ENCODE data around the gene DDX39B.
A peak's percentile ranks its signal among the peaks of the same experiment; 100 is the strongest.

The DDX39B gene

GRCh38 chr6:31548544-31548873 is 6.7 kb upstream of the DDX39B start:
- H3K4me2 ChIP-seq, result peak overlapping the region; percentile 93
- H3K9me3 ChIP-seq, result no peaks in the 10 kb centered on the region
- H3K4me1 ChIP-seq, result peaks cover 70% of the 10 kb centered on the region
- TF ChIP-seq Cebpa-rat (IDR thresholded peaks at IDR 0.05), result no peak
- no peaks in the 10 kb centered on the region for H3K27me3 ChIP-seq
- peak overlapping the region; percentile 84 for H3K27ac ChIP-seq
- H3K9ac ChIP-seq, result peak overlapping the region; percentile 78
- peaks cover 19% of the 10 kb centered on the region for H3K36me3 ChIP-seq
- peak overlapping the region; percentile 63 for H3K4me3 ChIP-seq
- no peaks in the 10 kb centered on the region for H4K20me1 ChIP-seq

- Histone ChIP-seq H3K27ac (peak overlapping the region; percentile 84), H3K4me1 (peaks cover 75% of the 10 kb centered on the region), H3K27me3 (no peaks in the 10 kb centered on the region), H4K20me1 (no peaks in the 10 kb centered on the region), H3K4me3 (peak overlapping the region; percentile 63), H3K4me2 (peak overlapping the region; percentile 93), H3K9ac (peak overlapping the region; percentile 78), H3K9me3 (no peaks in the 10 kb centered on the region), H3K36me3 (peaks cover 14% of the 10 kb centered on the region)
- no peak for TF ChIP-seq Cebpa-rat (IDR thresholded peaks at IDR 0.05)
These were observed 6.1 kb upstream of the DDX39B start for GRCh38 chr6:31547727-31548543.

DNA sequence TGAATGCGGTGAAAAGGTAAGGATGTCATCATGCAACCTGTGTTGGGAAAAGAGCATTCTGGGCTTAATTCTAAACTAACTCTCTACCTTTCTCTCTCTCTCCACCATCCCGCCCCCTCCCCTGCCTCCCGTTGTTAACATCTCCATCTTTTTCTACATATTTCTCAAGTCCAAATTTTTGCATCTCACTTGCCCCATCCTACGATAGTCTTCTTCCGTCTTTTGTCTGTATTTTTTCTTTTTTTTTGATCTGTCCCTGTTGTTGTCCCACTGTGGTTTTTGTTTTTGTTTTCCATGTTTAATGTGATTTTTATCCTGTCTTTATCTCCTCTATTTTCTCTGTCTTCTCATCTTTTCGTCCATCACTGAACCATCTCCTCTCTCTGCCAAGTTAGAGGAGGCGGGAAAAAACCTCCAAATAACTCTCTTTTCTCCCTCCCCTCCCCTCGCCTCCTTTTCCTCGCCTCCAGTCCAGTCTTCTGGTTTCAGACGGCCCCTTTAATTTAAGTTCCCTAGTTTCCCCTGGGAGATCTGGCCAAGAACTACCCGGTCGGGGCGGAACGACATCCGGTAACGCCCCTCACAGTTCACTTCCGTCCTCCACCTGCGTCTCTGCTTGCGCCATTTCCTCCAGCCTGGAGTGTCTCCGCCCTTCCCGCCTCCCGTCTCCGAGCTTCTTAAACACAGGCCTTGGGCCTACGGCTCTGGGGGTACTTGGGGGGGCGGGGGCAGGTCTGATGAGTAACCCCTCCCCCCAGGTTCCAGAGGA is 5.3 kb upstream of the DDX39B start, which contains the start of gene NFKBIL1:
NFKBIL1 (plus strand) TSS at position 651 of the 769 bp plus-strand sequence; CDS start at position 738, 87 bp downstream.
- Histone ChIP-seq H3K4me3 (peak within 1 kb of the TSS; percentile 63), H3K27ac (peak within 1 kb of the TSS; percentile 84)
- TF ChIP-seq Cebpa-rat (IDR thresholded peaks at IDR 0.05), result peak; percentile 68

GRCh38 chr6:31546339-31546957 is 4.6 kb upstream of the DDX39B start, which contains the start of gene ATP6V1G2:
Gene ATP6V1G2, minus strand, starts transcription at chr6:31546608. Its CDS starts 49 bp downstream, at chr6:31546559.
- Histone ChIP-seq H3K27ac (peak within 1 kb of the TSS; percentile 84), H3K36me3 (peaks cover 12% of the 10 kb centered on the region; the same call in 1 of the 2 replicates), H3K4me2 (peak within 1 kb of the TSS; percentile 93), H3K9me3 (no peaks in the 10 kb centered on the region), H3K4me3 (peak within 1 kb of the TSS; percentile 63), H3K4me1 (peaks cover 73% of the 10 kb centered on the region), H3K9ac (peak within 1 kb of the TSS; percentile 78), H3K27me3 (no peaks in the 10 kb centered on the region), H4K20me1 (no peaks in the 10 kb centered on the region)
- TF ChIP-seq Cebpa-rat (IDR thresholded peaks at IDR 0.05), result no peak

More for the DNA sequence above, 5.3 kb upstream of the DDX39B start, which contains the start of gene NFKBIL1:
- no peaks in the 10 kb centered on the region for H4K20me1 ChIP-seq
- H3K36me3 ChIP-seq, result peaks cover 12% of the 10 kb centered on the region; the same call in 1 of the 2 replicates
- peak within 1 kb of the TSS; percentile 78 for H3K9ac ChIP-seq
- peak within 1 kb of the TSS; percentile 93 for H3K4me2 ChIP-seq
- H3K27me3 ChIP-seq, result no peaks in the 10 kb centered on the region
- H3K4me1 ChIP-seq, result peaks cover 79% of the 10 kb centered on the region
- no peaks in the 10 kb centered on the region for H3K9me3 ChIP-seq

GRCh38 chr6:31545291-31545690 is 3.5 kb upstream of the DDX39B start:
- Histone ChIP-seq H3K27ac (peak overlapping the region; percentile 64), H3K4me3 (peak overlapping the region; percentile 63), H3K9me3 (no peaks in the 10 kb centered on the region), H3K4me1 (peaks cover 65% of the 10 kb centered on the region), H3K36me3 (peaks cover 8% of the 10 kb centered on the region), H3K4me2 (peak overlapping the region; percentile 93), H3K9ac (peak overlapping the region; percentile 61), H3K27me3 (no peaks in the 10 kb centered on the region), H4K20me1 (peaks cover 9% of the 10 kb centered on the region)
- no peak for TF ChIP-seq Cebpa-rat (IDR thresholded peaks at IDR 0.05)

GRCh38 chr6:31544676-31545075 is 2.9 kb upstream of the DDX39B start:
- Histone ChIP-seq H3K4me1 (peaks cover 65% of the 10 kb centered on the region), H3K4me2 (peak overlapping the region; percentile 93), H3K9me3 (no peaks in the 10 kb centered on the region), H3K4me3 (no peak overlapping the region), H4K20me1 (peaks cover 16% of the 10 kb centered on the region), H3K36me3 (peaks cover 13% of the 10 kb centered on the region), H3K9ac (peak overlapping the region; percentile 61), H3K27me3 (no peaks in the 10 kb centered on the region), H3K27ac (0 out of 2 replicates have a peak overlapping the region, but pooled peaks have one; percentile 64)
- no peak for TF ChIP-seq Cebpa-rat (IDR thresholded peaks at IDR 0.05)

- no peak overlapping the region for H3K4me3 ChIP-seq
- no peak for TF ChIP-seq Cebpa-rat (IDR thresholded peaks at IDR 0.05)
- peaks cover 26% of the 10 kb centered on the region for H4K20me1 ChIP-seq
- no peak overlapping the region for H3K27ac ChIP-seq
- H3K4me2 ChIP-seq, result peak overlapping the region; percentile 87
- peaks cover 21% of the 10 kb centered on the region for H3K36me3 ChIP-seq
- peaks cover 65% of the 10 kb centered on the region for H3K4me1 ChIP-seq
- H3K9me3 ChIP-seq, result no peaks in the 10 kb centered on the region
- H3K27me3 ChIP-seq, result no peaks in the 10 kb centered on the region
- H3K9ac ChIP-seq, result no peak overlapping the region
These were observed 1.8 kb upstream of the DDX39B start for GRCh38 chr6:31543639-31544038.

- Histone ChIP-seq H3K36me3 (peaks cover 46% of the 10 kb centered on the region), H3K27ac (peak overlapping the region; percentile 97), H3K4me3 (peak overlapping the region; percentile 87), H3K4me1 (peaks cover 64% of the 10 kb centered on the region), H3K4me2 (peak overlapping the region; percentile 98), H3K9me3 (no peaks in the 10 kb centered on the region), H3K27me3 (no peaks in the 10 kb centered on the region), H4K20me1 (peaks cover 51% of the 10 kb centered on the region), H3K9ac (peak overlapping the region; percentile 97)
- no peak for TF ChIP-seq Cebpa-rat (IDR thresholded peaks at IDR 0.05)
These were observed 645 bp downstream of the DDX39B start for GRCh38 chr6:31541059-31541657.

DNA sequence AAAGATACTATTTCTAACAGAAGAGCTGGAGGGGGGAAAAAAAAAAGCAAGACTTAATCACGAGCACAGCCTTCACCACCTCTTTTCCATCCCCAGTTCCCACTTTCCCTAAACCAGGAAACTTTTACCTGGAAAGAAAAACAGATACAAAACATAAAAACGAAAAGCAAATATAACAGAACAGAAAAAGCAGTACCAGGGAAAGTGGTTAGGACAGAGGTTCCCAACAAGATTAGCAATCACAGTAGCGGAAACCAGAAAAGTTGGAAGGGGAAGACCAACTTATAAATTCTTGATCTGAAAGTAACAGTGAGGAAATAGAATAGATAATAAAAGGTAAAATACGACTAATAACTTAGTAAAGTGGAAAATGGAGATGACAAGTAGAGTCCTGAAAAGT is 1.2 kb downstream of the DDX39B start:
- H3K9me3 ChIP-seq, result no peaks in the 10 kb centered on the region
- peak overlapping the region; percentile 98 for H3K4me2 ChIP-seq
- H4K20me1 ChIP-seq, result peaks cover 56% of the 10 kb centered on the region
- no peaks in the 10 kb centered on the region for H3K27me3 ChIP-seq
- H3K27ac ChIP-seq, result peak overlapping the region; percentile 97
- peaks cover 59% of the 10 kb centered on the region for H3K4me1 ChIP-seq
- TF ChIP-seq Cebpa-rat (IDR thresholded peaks at IDR 0.05), result no peak
- peak overlapping the region; percentile 87 for H3K4me3 ChIP-seq
- peaks cover 51% of the 10 kb centered on the region for H3K36me3 ChIP-seq
- H3K9ac ChIP-seq, result peak overlapping the region; percentile 97

Data from BLaER1 (cell line).